HCT116 (cell line): Measurements from ENCODE around the gene NR6A1.
A peak's percentile ranks its signal among the peaks of the same experiment; 100 is the strongest.

Experiments used
- EZH2 ChIP-seq: fragments of 200-600 bp; sonication (generic); IDR thresholded peaks from 2 replicates; pipeline ENCODE4 v1.6.1; 2017; ENCODE audit warnings: antibody characterized with exemption, mixed run types
- EZH2phosphoT487 ChIP-seq: fragments of 200-600 bp; IDR thresholded peaks from 2 replicates; pipeline ENCODE4 v1.6.1; 2018; ENCODE audit warnings: antibody characterized with exemption, borderline replicate concordance
- FOSL1 ChIP-seq: IDR thresholded peaks from 2 replicates; pipeline ENCODE4 v1.6.1; 2012; ENCODE audit warnings: low read depth
- JUND ChIP-seq: IDR thresholded peaks from 2 replicates; pipeline ENCODE4 v1.6.1; 2012
- POLR2A ChIP-seq: IDR thresholded peaks from 2 replicates; pipeline ENCODE4 v1.7.0; 2011; ENCODE audit warnings: borderline replicate concordance; ENCODE audit not compliant: insufficient read depth, insufficient read length; ENCODE audit errors: extremely low read depth
- POLR2AphosphoS5 ChIP-seq: IDR thresholded peaks from 2 replicates; pipeline ENCODE4 v1.6.1; 2011; ENCODE audit warnings: mild to moderate bottlenecking, low read depth, low read length, moderate library complexity
- SIN3A ChIP-seq: IDR thresholded peaks from 2 replicates; pipeline ENCODE4 v1.6.1; 2012; ENCODE audit warnings: low read depth
- SP1 ChIP-seq: IDR thresholded peaks from 2 replicates; pipeline ENCODE4 v1.6.1; 2012; ENCODE audit warnings: low read depth
- SRF ChIP-seq: IDR thresholded peaks from 2 replicates; pipeline ENCODE4 v1.6.1; 2012; ENCODE audit warnings: low read depth
- TF ChIP-seq, protein P1 (sequence below), 3 experiments: fragments of 200-600 bp in 1 of 3; sonication (generic) in 1 of 3; IDR thresholded peaks in 2 of 3; conservative IDR thresholded peaks in 1 of 3; 2 replicates each; pipeline ENCODE4 v1.5.1; 2012 to 2017; ENCODE audit warnings: low read depth in 2 of 3, low read length in 2 of 3, antibody characterized with exemption in 1 of 3, borderline replicate concordance in 1 of 3, control low read depth in 1 of 3, mild to moderate bottlenecking in 1 of 3, mixed read lengths in 1 of 3, mixed run types in 1 of 3, moderate library complexity in 1 of 3; ENCODE audit not compliant: insufficient read depth in 1 of 3
- TF ChIP-seq, protein P2 (sequence below): IDR thresholded peaks from 2 replicates; pipeline ENCODE4 v1.6.1; 2012; ENCODE audit warnings: low read depth
- TF ChIP-seq, protein P3 (sequence below): IDR thresholded peaks from 2 replicates; pipeline ENCODE4 v1.6.1; 2012

DNA sequence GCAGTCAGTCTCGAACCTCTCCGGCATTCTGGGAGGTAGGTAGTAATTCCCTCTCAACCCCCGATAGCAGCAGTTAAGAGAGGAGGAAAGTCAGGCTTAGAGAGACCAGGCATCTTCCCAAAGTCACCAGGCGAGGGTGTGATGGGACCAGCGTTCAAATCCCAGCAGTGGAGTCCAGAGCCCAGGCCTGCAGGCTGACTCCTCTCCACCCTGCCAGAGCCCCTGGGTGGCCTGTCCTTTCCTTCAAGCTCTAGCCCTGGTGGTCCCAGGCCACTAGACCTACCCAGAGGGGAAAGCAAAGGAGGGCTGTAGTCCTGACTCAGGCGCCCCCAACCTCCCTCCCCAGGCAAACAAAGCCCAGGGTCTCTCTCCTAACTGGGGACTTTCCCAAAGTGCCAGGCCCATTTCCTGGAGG, 259.7 kb downstream of the NR6A1 start:
- TF ChIP-seq, protein P1, sequence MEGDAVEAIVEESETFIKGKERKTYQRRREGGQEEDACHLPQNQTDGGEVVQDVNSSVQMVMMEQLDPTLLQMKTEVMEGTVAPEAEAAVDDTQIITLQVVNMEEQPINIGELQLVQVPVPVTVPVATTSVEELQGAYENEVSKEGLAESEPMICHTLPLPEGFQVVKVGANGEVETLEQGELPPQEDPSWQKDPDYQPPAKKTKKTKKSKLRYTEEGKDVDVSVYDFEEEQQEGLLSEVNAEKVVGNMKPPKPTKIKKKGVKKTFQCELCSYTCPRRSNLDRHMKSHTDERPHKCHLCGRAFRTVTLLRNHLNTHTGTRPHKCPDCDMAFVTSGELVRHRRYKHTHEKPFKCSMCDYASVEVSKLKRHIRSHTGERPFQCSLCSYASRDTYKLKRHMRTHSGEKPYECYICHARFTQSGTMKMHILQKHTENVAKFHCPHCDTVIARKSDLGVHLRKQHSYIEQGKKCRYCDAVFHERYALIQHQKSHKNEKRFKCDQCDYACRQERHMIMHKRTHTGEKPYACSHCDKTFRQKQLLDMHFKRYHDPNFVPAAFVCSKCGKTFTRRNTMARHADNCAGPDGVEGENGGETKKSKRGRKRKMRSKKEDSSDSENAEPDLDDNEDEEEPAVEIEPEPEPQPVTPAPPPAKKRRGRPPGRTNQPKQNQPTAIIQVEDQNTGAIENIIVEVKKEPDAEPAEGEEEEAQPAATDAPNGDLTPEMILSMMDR (IDR thresholded peaks at IDR 0.05 in 2 of 3, conservative IDR thresholded peaks at IDR 0.05 in 1 of 3; ENCODE audit: borderline replicate concordance in 1 of 3, insufficient read depth in 1 of 3, low read depth in 2 of 3, low read length in 2 of 3) = peak in 1 of 3 experiments; percentile 12; a peak in 1 of 6 replicates
- TF ChIP-seq POLR2AphosphoS5 = no peak
- no peak for TF ChIP-seq POLR2A
- TF ChIP-seq, protein P2, sequence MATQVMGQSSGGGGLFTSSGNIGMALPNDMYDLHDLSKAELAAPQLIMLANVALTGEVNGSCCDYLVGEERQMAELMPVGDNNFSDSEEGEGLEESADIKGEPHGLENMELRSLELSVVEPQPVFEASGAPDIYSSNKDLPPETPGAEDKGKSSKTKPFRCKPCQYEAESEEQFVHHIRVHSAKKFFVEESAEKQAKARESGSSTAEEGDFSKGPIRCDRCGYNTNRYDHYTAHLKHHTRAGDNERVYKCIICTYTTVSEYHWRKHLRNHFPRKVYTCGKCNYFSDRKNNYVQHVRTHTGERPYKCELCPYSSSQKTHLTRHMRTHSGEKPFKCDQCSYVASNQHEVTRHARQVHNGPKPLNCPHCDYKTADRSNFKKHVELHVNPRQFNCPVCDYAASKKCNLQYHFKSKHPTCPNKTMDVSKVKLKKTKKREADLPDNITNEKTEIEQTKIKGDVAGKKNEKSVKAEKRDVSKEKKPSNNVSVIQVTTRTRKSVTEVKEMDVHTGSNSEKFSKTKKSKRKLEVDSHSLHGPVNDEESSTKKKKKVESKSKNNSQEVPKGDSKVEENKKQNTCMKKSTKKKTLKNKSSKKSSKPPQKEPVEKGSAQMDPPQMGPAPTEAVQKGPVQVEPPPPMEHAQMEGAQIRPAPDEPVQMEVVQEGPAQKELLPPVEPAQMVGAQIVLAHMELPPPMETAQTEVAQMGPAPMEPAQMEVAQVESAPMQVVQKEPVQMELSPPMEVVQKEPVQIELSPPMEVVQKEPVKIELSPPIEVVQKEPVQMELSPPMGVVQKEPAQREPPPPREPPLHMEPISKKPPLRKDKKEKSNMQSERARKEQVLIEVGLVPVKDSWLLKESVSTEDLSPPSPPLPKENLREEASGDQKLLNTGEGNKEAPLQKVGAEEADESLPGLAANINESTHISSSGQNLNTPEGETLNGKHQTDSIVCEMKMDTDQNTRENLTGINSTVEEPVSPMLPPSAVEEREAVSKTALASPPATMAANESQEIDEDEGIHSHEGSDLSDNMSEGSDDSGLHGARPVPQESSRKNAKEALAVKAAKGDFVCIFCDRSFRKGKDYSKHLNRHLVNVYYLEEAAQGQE = no peak
- TF ChIP-seq JUND = no peak
- no peak for TF ChIP-seq FOSL1
- no peak for TF ChIP-seq EZH2
- no peak for TF ChIP-seq SP1
- no peak for TF ChIP-seq EZH2phosphoT487
- TF ChIP-seq, protein P3, sequence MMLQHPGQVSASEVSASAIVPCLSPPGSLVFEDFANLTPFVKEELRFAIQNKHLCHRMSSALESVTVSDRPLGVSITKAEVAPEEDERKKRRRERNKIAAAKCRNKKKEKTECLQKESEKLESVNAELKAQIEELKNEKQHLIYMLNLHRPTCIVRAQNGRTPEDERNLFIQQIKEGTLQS = no peak
- TF ChIP-seq SIN3A = no peak
- no peak for TF ChIP-seq SRF
